NCI-H2196 treated with DMSO at 0.1 percent for 48 hours (cell line): ENCODE measurements around the gene MCC.
A peak's percentile ranks its signal among the peaks of the same experiment; 100 is the strongest.
"Not testable (repeated sequence)": the region's sequence is repeated elsewhere in the genome, so short reads cannot be mapped to it uniquely, and the experiment has no call there.

ENCODE experiments used
- DNase-seq: peaks from one replicate; lab custom pipeline; 2025; ENCODE audit not compliant: unreplicated experiment; lab: John Stamatoyannopoulos, UW

MCC gene

GRCh38 chr5:113427871-113428574 lies 60.2 kb downstream of the MCC start:
- no peak for DNase-seq

- no peak for DNase-seq
Measured at GRCh38 chr5:113425909-113426308, 62.3 kb downstream of the MCC start.

GRCh38 chr5:113421693-113422092 lies 66.6 kb downstream of the MCC start:
- DNase-seq: no peak

DNA sequence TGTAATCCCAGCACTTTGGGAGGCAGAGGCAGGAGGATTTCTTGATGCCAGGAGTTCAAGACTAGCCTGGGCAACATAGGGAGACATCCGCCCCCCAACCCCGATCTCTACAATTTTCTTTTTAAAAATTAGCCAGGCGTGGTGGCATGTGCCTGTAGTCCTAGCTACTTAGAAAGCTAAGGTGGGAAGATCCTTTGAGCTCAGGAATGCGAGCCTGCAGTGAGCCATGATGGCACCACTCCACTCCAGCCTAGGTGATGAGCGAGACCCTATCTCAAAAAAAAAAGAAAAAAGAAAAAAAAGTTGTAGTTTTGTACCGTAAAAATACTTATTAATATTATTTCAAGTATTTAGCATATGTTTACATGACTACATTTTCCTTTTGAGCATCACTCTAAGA lies 82.7 kb downstream of the MCC start:
- DNase-seq: no peak

GRCh38 chr5:113404269-113404668 lies 84.0 kb downstream of the MCC start:
- no peak for DNase-seq

- not testable (repeated sequence) for DNase-seq
Measured at GRCh38 chr5:113397986-113398385, 90.3 kb downstream of the MCC start.

DNA sequence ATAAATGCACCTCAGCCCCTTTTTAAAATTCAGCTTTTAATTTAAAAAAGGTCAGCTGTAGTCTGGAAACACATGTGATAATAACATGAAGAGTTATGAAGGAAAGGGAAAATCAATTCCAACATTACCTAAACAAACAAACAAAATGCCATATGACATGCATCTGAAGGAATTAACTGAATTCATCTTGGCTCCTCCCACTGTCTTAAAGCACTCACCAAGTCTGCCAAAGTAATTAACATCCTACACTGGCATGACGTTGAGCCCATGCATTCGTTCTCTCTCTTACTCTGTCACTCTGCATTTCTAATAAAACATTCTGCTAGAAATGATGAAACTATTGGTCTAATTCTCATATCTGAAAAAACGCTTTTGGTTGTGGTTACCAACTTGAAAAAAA lies 91.2 kb downstream of the MCC start:
- no peak for DNase-seq

GRCh38 chr5:113394658-113395057 lies 93.6 kb downstream of the MCC start:
- DNase-seq: no peak

- DNase-seq: no peak
Measured at GRCh38 chr5:113390224-113390623, 98.0 kb downstream of the MCC start.

GRCh38 chr5:113389116-113389515 lies 99.1 kb downstream of the MCC start:
- no peak for DNase-seq

- no peak for DNase-seq
Measured at GRCh38 chr5:113387844-113388243, 100.4 kb downstream of the MCC start.

GRCh38 chr5:113384782-113385285 lies 103.4 kb downstream of the MCC start:
- no peak for DNase-seq

- DNase-seq: no peak
Measured at GRCh38 chr5:113382731-113383130, 105.5 kb downstream of the MCC start.

DNA sequence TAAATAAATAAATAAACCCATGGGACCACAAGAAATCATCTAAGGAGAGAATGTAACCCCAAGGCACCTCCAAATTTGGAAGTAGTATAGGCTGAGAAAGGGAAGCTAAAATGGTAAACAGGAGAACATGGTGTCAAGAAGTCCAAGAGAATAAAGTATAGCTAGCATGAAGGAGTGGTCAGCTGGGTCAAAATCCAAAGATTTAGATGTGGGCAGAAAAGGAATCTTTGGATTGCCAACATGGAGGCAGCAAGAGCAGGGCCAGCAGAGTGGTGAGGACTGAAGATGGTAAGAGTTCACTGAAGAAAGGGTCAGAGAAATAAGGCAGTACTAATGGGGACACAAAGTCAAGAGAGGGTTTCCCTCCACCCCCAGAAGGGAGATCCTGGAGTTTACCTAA lies 106.5 kb downstream of the MCC start:
- DNase-seq: no peak

GRCh38 chr5:113380807-113381326 lies 107.4 kb downstream of the MCC start:
- no peak for DNase-seq

GRCh38 chr5:113379936-113380806 lies 108.1 kb downstream of the MCC start:
- DNase-seq: no peak

DNA sequence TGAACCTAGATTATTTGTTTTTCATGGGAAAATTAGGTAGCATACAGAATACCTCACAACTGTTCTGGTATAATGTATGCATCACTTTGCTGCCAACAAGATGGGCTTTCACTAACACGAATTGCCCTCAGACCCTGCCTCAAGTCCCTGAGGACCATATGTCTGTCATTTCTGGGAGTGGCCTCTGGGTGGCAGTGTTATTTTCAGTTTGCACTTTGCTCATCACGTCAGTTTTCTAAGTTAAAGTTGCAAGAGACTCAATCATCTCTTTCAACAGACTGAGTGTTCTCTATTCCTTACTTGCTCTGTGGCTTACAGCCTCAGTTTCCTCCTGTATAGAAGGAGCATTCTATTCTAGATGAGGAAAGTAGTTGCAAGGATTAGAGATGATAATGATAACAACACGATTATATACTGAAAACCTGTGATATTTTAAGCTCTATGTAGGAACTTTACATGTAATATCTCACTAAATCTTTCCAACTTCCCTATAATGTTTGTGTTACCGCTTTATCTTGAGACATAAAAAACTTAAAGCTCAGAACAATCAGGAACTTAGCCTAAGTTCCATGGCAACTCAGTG lies 109.2 kb downstream of the MCC start:
- DNase-seq: peak; percentile 2

DNA sequence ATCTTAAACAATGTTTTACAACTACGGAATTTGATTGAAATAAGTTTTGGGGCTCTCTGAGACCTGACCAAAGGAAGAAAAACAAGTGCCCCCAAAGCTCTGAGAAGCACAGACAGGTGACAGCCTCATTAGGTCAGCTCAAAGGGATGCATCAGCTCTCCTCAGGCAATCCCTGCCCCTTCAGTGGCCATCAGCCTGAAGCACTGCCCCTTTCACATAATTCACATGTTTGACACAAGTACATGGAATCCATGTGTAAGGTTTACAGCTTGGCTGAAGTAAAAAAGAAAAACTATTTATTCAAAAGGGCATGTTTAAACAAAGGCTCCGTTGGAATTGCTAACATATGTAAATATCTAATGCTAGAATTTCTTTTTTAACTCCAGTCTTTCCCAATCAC lies 109.7 kb downstream of the MCC start:
- no peak for DNase-seq

DNA sequence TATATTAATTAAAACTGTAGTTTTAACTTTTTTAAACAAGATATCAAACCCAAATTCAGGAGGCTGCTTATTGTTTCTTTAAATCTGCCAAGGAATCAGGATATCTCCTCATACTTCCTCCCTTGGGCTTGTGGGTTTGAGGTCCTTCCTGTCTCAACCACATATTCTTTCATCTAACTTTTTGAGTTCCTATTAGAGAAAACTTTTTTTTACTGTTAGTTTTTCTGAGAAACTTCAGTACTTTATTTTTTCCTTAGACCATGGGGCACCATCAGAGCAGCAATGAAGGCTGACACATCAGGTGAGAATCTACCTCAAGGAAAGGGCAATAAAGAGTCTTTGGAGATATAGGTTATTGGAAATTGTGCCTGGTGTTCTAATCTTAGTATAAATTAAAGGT lies 110.2 kb downstream of the MCC start:
- no peak for DNase-seq

DNA sequence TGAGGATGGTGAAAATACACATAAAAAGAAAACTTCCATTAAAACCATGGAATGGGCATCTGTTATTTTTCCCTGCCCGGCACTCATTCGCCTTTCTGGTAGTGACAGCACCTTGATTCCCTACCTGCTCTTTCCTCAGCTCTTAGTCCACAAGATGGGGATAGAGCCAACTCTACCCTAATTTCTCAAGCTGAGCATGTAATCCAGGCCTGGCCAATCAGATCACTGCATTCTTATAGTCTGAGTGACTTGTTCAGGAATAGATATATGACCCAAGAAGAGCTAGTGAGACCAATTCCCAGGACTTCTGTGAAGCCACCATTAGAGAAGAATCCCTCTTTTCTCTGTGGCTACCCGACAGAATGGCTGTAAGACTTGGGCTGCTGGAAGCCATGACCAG lies 111.6 kb downstream of the MCC start:
- DNase-seq: no peak

DNA sequence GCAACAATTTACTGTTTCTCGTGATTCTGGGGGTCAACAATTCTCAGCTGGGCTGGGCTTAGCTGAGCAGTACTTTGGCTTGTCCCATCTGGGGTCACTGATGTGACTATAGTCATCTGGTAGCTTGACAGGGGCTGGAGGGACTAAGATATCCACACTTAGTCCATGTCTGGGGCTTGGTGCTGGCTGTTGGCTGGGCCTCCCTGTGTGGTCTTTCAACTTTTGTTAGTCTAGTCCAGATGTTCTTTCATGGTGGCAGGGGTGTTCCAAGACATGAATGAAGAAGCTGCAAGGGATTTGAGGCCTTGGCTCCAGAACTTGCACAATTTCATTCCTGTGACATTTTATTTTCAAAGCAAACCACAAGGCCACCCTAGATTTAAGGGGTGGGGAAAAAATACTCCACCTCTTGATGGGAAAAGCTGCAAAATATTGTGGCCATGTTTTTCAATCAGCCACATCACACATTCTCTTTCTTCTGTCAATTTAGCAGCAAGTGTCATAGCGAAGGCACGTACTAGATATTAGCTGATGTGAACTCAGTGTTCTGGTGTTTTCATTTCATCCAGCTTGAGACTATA lies 112.7 kb downstream of the MCC start:
- no peak for DNase-seq
